ENCODE results near the gene FTCD. TPM values are rescaled to one million over a fixed set of nuclear protein-coding genes. Genes with fewer than 3 reads are reported as not detected.
A peak's percentile ranks its signal among the peaks of the same experiment; 100 is the strongest.

Gene FTCD
- total and polyA plus RNA-seq, 2 donors (not counting 1 experiment from before 2014, with no cell fraction given), result 0.27 to 1.3 TPM

- no peak for DNase-seq (ENCODE audit: low read depth in 2 of 2)
- Histone ChIP-seq H3K79me2 (ENCODE audit: control insufficient read depth, insufficient read depth, low read length) (no peaks in the 10 kb centered on the region), H2AFZ (ENCODE audit: low read length) (no peak overlapping the region), H3K4me3 (replicated peaks in 1 of 4; ENCODE audit: control extremely low read depth in 1 of 4, insufficient read depth in 1 of 4, low read depth in 3 of 4, low read length in 4 of 4) (no peak overlapping the region), H3K27ac (ENCODE audit: insufficient read depth, low read length) (no peak overlapping the region), H3K27me3 (ENCODE audit: control insufficient read depth, insufficient read depth, low read length) (no peaks in the 10 kb centered on the region), H3K36me3 (ENCODE audit: control insufficient read depth, insufficient read depth, low read length) (no peaks in the 10 kb centered on the region), H3K4me2 (ENCODE audit: extremely low read depth, insufficient read depth, low read length) (no peak overlapping the region), H3K9ac (ENCODE audit: insufficient read depth, low read length) (no peak overlapping the region), H3K9me3 (ENCODE audit: control insufficient read depth, insufficient read depth, low read depth, low read length) (no peaks in the 10 kb centered on the region), H4K20me1 (ENCODE audit: control insufficient read depth, extremely low read depth, insufficient read depth, low read length) (no peaks in the 10 kb centered on the region), H3K4me1 (ENCODE audit: control insufficient read depth, extremely low read depth, insufficient read depth, low read length) (peaks cover 2% of the 10 kb centered on the region)
- no peak for TF ChIP-seq EZH2 (IDR thresholded peaks at IDR 0.05; ENCODE audit: low read length, missing control alignments)
- no peak for TF ChIP-seq CTCF (conservative IDR thresholded peaks at IDR 0.05 in 1 of 2, IDR thresholded peaks at IDR 0.05 in 1 of 2; ENCODE audit: low read depth in 1 of 2, low read length in 2 of 2)
Observed at GRCh38 chr21:46154155-46154954, 1.0 kb downstream of the FTCD start.

GRCh38 chr21:46153247-46154154 is 1.9 kb downstream of the FTCD start:
- Histone ChIP-seq H3K79me2 (ENCODE audit: control insufficient read depth, insufficient read depth, low read length) (no peaks in the 10 kb centered on the region), H3K4me1 (ENCODE audit: control insufficient read depth, extremely low read depth, insufficient read depth, low read length) (peaks cover 2% of the 10 kb centered on the region), H3K9ac (ENCODE audit: insufficient read depth, low read length) (no peak overlapping the region), H2AFZ (ENCODE audit: low read length) (peak overlapping the region; percentile 68), H3K36me3 (ENCODE audit: control insufficient read depth, insufficient read depth, low read length) (no peaks in the 10 kb centered on the region), H3K4me2 (ENCODE audit: extremely low read depth, insufficient read depth, low read length) (peak overlapping the region; percentile 58), H4K20me1 (ENCODE audit: control insufficient read depth, extremely low read depth, insufficient read depth, low read length) (no peaks in the 10 kb centered on the region), H3K27ac (ENCODE audit: insufficient read depth, low read length) (no peak overlapping the region), H3K27me3 (ENCODE audit: control insufficient read depth, insufficient read depth, low read length) (no peaks in the 10 kb centered on the region), H3K9me3 (ENCODE audit: control insufficient read depth, insufficient read depth, low read depth, low read length) (no peaks in the 10 kb centered on the region), H3K4me3 (replicated peaks in 1 of 4; ENCODE audit: control extremely low read depth in 1 of 4, insufficient read depth in 1 of 4, low read depth in 3 of 4, low read length in 4 of 4) (peak overlapping the region in 1 of 4 experiments; percentile 33)
- peak in 1 of 2 donors; percentile 59 for DNase-seq (ENCODE audit: low read depth in 2 of 2)
- TF ChIP-seq CTCF (conservative IDR thresholded peaks at IDR 0.05 in 1 of 2, IDR thresholded peaks at IDR 0.05 in 1 of 2; ENCODE audit: low read depth in 1 of 2, low read length in 2 of 2) (peak; percentile 71 to 86), EZH2 (IDR thresholded peaks at IDR 0.05; ENCODE audit: low read length, missing control alignments) (no peak)

GRCh38 chr21:46152927-46153246 is 2.5 kb downstream of the FTCD start:
- H3K9ac ChIP-seq (ENCODE audit: insufficient read depth, low read length), result no peak overlapping the region
- H3K9me3 ChIP-seq (ENCODE audit: control insufficient read depth, insufficient read depth, low read depth, low read length), result no peaks in the 10 kb centered on the region
- peaks cover 2% of the 10 kb centered on the region for H3K4me1 ChIP-seq (ENCODE audit: control insufficient read depth, extremely low read depth, insufficient read depth, low read length)
- no peaks in the 10 kb centered on the region for H4K20me1 ChIP-seq (ENCODE audit: control insufficient read depth, extremely low read depth, insufficient read depth, low read length)
- no peak overlapping the region for H3K4me3 ChIP-seq (replicated peaks in 1 of 4; ENCODE audit: control extremely low read depth in 1 of 4, insufficient read depth in 1 of 4, low read depth in 3 of 4, low read length in 4 of 4)
- H3K27me3 ChIP-seq (ENCODE audit: control insufficient read depth, insufficient read depth, low read length), result no peaks in the 10 kb centered on the region
- H3K79me2 ChIP-seq (ENCODE audit: control insufficient read depth, insufficient read depth, low read length), result no peaks in the 10 kb centered on the region
- peak overlapping the region; percentile 68 for H2AFZ ChIP-seq (ENCODE audit: low read length)
- H3K27ac ChIP-seq (ENCODE audit: insufficient read depth, low read length), result no peak overlapping the region
- no peaks in the 10 kb centered on the region for H3K36me3 ChIP-seq (ENCODE audit: control insufficient read depth, insufficient read depth, low read length)
- TF ChIP-seq CTCF (conservative IDR thresholded peaks at IDR 0.05 in 1 of 2, IDR thresholded peaks at IDR 0.05 in 1 of 2; ENCODE audit: low read depth in 1 of 2, low read length in 2 of 2), result no peak
- TF ChIP-seq EZH2 (IDR thresholded peaks at IDR 0.05; ENCODE audit: low read length, missing control alignments), result no peak
- no peak for DNase-seq (ENCODE audit: low read depth in 2 of 2)
- H3K4me2 ChIP-seq (ENCODE audit: extremely low read depth, insufficient read depth, low read length), result no peak overlapping the region

Data from fibroblast of lung (primary cell).